ENCODE measurements around the gene GTF3A.

The GTF3A gene

DNA sequence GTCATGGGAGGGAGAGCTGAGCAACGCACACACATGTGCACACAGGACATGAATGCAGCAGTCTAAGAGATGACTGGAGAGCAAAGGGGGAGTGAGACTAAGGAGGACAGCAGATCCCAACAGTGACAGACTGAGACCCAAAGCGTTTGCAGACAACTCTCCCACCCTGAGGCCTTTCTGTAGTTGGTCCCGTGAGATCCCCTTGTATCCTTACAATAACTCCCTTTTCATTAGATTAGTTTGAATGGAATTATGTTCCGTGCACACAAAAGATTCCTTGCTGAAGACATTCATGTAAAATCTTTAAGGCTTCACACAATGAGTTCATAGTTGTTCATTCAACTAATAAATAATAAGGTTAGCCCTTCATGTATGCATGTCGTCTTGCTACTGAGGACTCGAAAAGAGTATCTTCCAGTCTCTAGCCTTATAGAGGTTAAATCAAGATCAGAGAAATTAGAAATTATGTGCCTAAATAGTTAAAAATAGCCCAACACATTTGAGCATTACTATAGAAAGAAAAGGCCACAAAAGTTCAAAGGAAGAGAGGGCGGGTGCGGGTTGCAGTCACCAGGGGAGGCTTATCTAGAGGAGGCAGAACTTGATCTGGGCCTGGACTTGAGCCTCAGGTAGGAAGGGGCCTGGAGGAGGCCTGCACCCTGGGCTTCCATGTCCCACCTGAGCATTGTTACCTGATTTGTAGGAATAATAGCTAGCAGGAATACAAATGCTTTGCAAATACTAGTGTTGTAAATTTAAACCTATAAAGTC lies 3.1 kb upstream of the GTF3A start (continued):
- TF ChIP-seq, protein P1, sequence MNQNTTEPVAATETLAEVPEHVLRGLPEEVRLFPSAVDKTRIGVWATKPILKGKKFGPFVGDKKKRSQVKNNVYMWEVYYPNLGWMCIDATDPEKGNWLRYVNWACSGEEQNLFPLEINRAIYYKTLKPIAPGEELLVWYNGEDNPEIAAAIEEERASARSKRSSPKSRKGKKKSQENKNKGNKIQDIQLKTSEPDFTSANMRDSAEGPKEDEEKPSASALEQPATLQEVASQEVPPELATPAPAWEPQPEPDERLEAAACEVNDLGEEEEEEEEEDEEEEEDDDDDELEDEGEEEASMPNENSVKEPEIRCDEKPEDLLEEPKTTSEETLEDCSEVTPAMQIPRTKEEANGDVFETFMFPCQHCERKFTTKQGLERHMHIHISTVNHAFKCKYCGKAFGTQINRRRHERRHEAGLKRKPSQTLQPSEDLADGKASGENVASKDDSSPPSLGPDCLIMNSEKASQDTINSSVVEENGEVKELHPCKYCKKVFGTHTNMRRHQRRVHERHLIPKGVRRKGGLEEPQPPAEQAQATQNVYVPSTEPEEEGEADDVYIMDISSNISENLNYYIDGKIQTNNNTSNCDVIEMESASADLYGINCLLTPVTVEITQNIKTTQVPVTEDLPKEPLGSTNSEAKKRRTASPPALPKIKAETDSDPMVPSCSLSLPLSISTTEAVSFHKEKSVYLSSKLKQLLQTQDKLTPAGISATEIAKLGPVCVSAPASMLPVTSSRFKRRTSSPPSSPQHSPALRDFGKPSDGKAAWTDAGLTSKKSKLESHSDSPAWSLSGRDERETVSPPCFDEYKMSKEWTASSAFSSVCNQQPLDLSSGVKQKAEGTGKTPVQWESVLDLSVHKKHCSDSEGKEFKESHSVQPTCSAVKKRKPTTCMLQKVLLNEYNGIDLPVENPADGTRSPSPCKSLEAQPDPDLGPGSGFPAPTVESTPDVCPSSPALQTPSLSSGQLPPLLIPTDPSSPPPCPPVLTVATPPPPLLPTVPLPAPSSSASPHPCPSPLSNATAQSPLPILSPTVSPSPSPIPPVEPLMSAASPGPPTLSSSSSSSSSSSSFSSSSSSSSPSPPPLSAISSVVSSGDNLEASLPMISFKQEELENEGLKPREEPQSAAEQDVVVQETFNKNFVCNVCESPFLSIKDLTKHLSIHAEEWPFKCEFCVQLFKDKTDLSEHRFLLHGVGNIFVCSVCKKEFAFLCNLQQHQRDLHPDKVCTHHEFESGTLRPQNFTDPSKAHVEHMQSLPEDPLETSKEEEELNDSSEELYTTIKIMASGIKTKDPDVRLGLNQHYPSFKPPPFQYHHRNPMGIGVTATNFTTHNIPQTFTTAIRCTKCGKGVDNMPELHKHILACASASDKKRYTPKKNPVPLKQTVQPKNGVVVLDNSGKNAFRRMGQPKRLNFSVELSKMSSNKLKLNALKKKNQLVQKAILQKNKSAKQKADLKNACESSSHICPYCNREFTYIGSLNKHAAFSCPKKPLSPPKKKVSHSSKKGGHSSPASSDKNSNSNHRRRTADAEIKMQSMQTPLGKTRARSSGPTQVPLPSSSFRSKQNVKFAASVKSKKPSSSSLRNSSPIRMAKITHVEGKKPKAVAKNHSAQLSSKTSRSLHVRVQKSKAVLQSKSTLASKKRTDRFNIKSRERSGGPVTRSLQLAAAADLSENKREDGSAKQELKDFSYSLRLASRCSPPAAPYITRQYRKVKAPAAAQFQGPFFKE (tag by site-specific recombination; IDR thresholded peaks at IDR 0.05; ENCODE audit: borderline replicate concordance): no peak
- TF ChIP-seq, protein P2, sequence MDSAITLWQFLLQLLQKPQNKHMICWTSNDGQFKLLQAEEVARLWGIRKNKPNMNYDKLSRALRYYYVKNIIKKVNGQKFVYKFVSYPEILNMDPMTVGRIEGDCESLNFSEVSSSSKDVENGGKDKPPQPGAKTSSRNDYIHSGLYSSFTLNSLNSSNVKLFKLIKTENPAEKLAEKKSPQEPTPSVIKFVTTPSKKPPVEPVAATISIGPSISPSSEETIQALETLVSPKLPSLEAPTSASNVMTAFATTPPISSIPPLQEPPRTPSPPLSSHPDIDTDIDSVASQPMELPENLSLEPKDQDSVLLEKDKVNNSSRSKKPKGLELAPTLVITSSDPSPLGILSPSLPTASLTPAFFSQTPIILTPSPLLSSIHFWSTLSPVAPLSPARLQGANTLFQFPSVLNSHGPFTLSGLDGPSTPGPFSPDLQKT (IDR thresholded peaks at IDR 0.05; ENCODE audit: borderline replicate concordance, low read depth, low read length): no peak
- no peak for TF ChIP-seq TRIM28 (IDR thresholded peaks at IDR 0.05; ENCODE audit: borderline replicate concordance, low read length)

DNA sequence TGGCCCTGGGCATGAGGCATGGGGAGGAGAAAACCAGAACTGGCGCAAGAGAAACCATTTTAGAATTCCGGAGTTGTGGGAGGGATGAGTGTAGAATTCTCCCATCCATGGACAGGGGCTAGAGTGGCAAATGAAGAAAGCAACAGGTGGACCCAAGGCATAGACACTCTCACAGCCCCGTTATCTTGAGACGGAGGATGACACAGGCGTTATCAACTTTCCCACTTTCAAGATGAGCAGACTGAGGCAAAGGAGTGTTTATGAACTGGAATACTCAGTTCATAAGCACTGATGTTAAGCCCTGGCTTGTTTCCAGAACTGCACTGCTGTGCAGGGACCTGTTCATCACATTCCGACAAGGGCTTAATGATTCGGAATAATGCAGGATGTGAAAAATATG lies 1.1 kb upstream of the GTF3A start:
- POLR2A ChIA-PET: no interaction called here
- CTCF ChIA-PET: interaction anchor here (1.0 kb wide), 1 partner anchor 10 kb away, joined by 3 read pairs; no protein-coding TSS in a partner anchor
- no peaks in the 10 kb centered on the region for H3K9me3 ChIP-seq (ENCODE audit: control insufficient read depth, insufficient read depth, low read depth, low read length)
- no peak overlapping the region for H3K27ac ChIP-seq (ENCODE audit: extremely low read depth, low read depth, low read length)
- H3K4me1 ChIP-seq (ENCODE audit: control insufficient read depth, insufficient read depth, low read length): no peaks in the 10 kb centered on the region
- no peak overlapping the region for H3K4me3 ChIP-seq (ENCODE audit: low read depth, low read length)
- TF ChIP-seq ZBTB7A (tag by site-specific recombination; IDR thresholded peaks at IDR 0.05; ENCODE audit: low read depth): no peak
- no peak for TF ChIP-seq ZBTB20 (tag by site-specific recombination; IDR thresholded peaks at IDR 0.05)
- peak; percentile 25; the same call in 1 of the 2 replicates for TF ChIP-seq SCRT1 (tag by site-specific recombination; IDR thresholded peaks at IDR 0.05; ENCODE audit: borderline replicate concordance)
- TF ChIP-seq HOXD13 (CRISPR knock-in tag; IDR thresholded peaks at IDR 0.05; ENCODE audit: borderline replicate concordance): no peak
- peak; percentile 86 for TF ChIP-seq SCRT2 (tag by site-specific recombination; IDR thresholded peaks at IDR 0.05)
- H3K36me3 ChIP-seq (ENCODE audit: control insufficient read depth in 2 of 2, insufficient read depth in 1 of 2, low read length in 2 of 2): peaks cover 3 to 15% of the 10 kb centered on the region in 2 experiments; a peak in 2 of 3 replicates

DNA sequence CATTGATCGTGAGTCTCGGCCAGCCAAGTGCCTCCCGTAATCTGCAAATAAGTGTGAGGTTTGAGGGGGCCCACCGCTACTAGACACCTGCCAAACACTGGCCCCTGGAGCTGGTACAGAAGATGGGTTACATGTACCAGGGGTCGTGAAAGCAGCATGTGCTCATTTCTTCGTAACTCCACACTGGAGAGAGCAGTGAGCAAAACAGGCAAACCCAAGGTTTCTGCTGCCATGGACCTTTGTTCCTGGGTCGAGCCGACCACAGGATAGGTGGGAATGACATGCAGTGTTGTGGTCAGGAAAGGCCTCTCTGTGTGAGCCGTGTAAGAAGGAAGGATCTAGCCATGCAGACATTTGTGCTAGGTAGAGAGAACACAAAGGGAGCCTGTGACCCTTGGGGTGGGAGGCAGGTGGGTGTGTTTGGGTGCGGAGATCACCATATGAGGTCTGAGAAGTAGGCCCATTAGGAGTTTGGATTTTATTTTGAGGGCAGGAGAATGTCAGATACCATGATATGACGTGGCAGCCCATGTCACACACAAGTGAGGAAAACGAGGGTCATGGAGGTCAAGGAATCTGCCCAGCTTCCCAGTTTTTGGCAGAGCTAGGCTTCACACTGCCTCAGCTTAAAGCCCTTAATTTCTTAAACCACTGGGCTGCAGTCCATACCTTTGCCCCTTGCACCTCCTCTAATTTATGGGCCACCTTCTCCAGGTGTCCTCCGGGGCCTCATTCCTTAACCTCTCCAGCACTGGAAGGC lies 919 bp downstream of the GTF3A start:
- ChIA-PET POLR2A (interaction anchor here (0.9 to 3.1 kb wide), 5 partner anchors 20 to 401 kb away, joined by 3 to 14 read pairs (median 4); partner anchors contain the start of genes LNX2 and MTIF3), CTCF (interaction anchor here (0.5 to 2.2 kb wide), 12 partner anchors 19 to 537 kb away, joined by 3 to 8 read pairs (median 3); no protein-coding TSS in a partner anchor)
- peak overlapping the region; percentile 74 for H3K27ac ChIP-seq (ENCODE audit: extremely low read depth, low read depth, low read length)

More for the DNA sequence above, 919 bp downstream of the GTF3A start:
- H3K36me3 ChIP-seq (ENCODE audit: control insufficient read depth in 2 of 2, insufficient read depth in 1 of 2, low read length in 2 of 2): peaks cover 13 to 35% of the 10 kb centered on the region in 2 experiments
- H3K4me1 ChIP-seq (ENCODE audit: control insufficient read depth, insufficient read depth, low read length): no peaks in the 10 kb centered on the region
- H3K9me3 ChIP-seq (ENCODE audit: control insufficient read depth, insufficient read depth, low read depth, low read length): no peaks in the 10 kb centered on the region
- TF ChIP-seq ZFP69B (tag by site-specific recombination; IDR thresholded peaks at IDR 0.05) (0 out of 2 replicates have a peak, but pooled peaks have one; percentile 40), ZNF133 (tag by site-specific recombination; IDR thresholded peaks at IDR 0.05) (no peak), ZFHX2 (tag by site-specific recombination; conservative IDR thresholded peaks at IDR 0.05) (0 out of 2 replicates have a peak, but pooled peaks have one; percentile 25), ZNF544 (tag by site-specific recombination; IDR thresholded peaks at IDR 0.05) (no peak), ZNF335 (tag by site-specific recombination; conservative IDR thresholded peaks at IDR 0.05) (peak; percentile 31)
- peak overlapping the region; percentile 62 for H3K4me3 ChIP-seq (ENCODE audit: low read depth, low read length)
